Common myeloid progenitor, CD34-positive (primary cell): Measurements from ENCODE around the gene RXRB. TPM values are rescaled to one million over a fixed set of nuclear protein-coding genes. Genes with fewer than 3 reads are reported as not detected.

Experiments used
- CTCF ChIA-PET: fragments of 350-600 bp; sonication (Branson Sonifier 250); formaldehyde crosslinking; loops from one replicate; lab custom pipeline; 2021; ENCODE audit warnings: antibody characterized with exemption; lab: Charles Lee
- POLR2A ChIA-PET: fragments of 350-600 bp; sonication (Branson Sonifier 250); formaldehyde crosslinking; loops from one replicate; lab custom pipeline; 2021; ENCODE audit warnings: antibody characterized with exemption; lab: Charles Lee
- DNase-seq, 3 donors: peaks; one replicate each; pipeline versions ENCODE4 v3.0.0 to v3.0.0-alpha.2; 2013
- H3K27ac ChIP-seq, 2 experiments: 1 replicate in 1 of 2; 2 replicates in 1 of 2; pipeline ENCODE4 v1.7.0; 2013; ENCODE audit warnings: inconsistent platforms in 2 of 2, low read length in 2 of 2, mild to moderate bottlenecking in 2 of 2, low read depth in 1 of 2, moderate library complexity in 1 of 2; ENCODE audit not compliant: severe bottlenecking in 2 of 2, insufficient read depth in 1 of 2, poor library complexity in 1 of 2
- H3K27me3 ChIP-seq, 5 experiments: replicated peaks in 2 of 5; 1 replicate in 3 of 5; 2 replicates in 2 of 5; pipeline versions ENCODE4 v1.6.1 to v1.7.0; 2013; ENCODE audit warnings: low read length in 4 of 5, mild to moderate bottlenecking in 2 of 5, moderate library complexity in 2 of 5, inconsistent platforms in 1 of 5; ENCODE audit not compliant: insufficient read depth in 5 of 5, control insufficient read depth in 4 of 5
- H3K36me3 ChIP-seq, 4 experiments: 1 replicate in 2 of 4; 2 replicates in 2 of 4; pipeline versions ENCODE4 v1.6.1 to v1.7.0; 2013; ENCODE audit warnings: low read length in 3 of 4, control low read depth in 1 of 4, mild to moderate bottlenecking in 1 of 4; ENCODE audit not compliant: control insufficient read depth in 4 of 4, insufficient read depth in 4 of 4
- H3K4me1 ChIP-seq, 4 experiments: 1 replicate in 3 of 4; 2 replicates in 1 of 4; pipeline versions ENCODE4 v1.6.1 to v1.7.1; 2013; ENCODE audit warnings: low read length in 3 of 4, mild to moderate bottlenecking in 3 of 4, control low read depth in 1 of 4, inconsistent platforms in 1 of 4, moderate library complexity in 1 of 4; ENCODE audit not compliant: control insufficient read depth in 4 of 4, insufficient read depth in 4 of 4; ENCODE audit errors: control extremely low read depth in 1 of 4
- H3K4me3 ChIP-seq, 7 experiments: 1 replicate in 4 of 7; 2 replicates in 3 of 7; pipeline versions ENCODE4 v1.5.1 to v1.7.0; 2013; ENCODE audit warnings: mild to moderate bottlenecking in 7 of 7, low read length in 6 of 7, moderate library complexity in 6 of 7, inconsistent platforms in 2 of 7, low read depth in 2 of 7, control low read depth in 1 of 7; ENCODE audit not compliant: insufficient read depth in 4 of 7, control insufficient read depth in 1 of 7; ENCODE audit errors: extremely low read depth in 1 of 7
- H3K9me3 ChIP-seq, 5 experiments: 1 replicate in 4 of 5; 2 replicates in 1 of 5; pipeline versions ENCODE4 v1.6.1 to v1.7.1; 2013; ENCODE audit warnings: low read length in 4 of 5, mild to moderate bottlenecking in 2 of 5, inconsistent platforms in 1 of 5, low read depth in 1 of 5, moderate library complexity in 1 of 5; ENCODE audit not compliant: control insufficient read depth in 4 of 5, insufficient read depth in 2 of 5; ENCODE audit errors: control extremely low read depth in 1 of 5
- WGBS: methylation state at CpG from one replicate; pipeline ENCODE4 v1.1.5; 2013; ENCODE audit not compliant: insufficient coverage; 5-methylcytosine and 5-hydroxymethylcytosine counted together
- polyA plus RNA-seq: library from polyadenylated mRNA; unstranded; fragments of 120-200 nt; gene quantifications from one replicate; pipeline ENCODE4 v1.2.1, GENCODE V29; 2013

The RXRB gene
- polyA plus RNA-seq, result 42.7 TPM

- ChIA-PET POLR2A (interaction anchor here (1.5 kb wide), 1 partner anchor 71 kb away, joined by 4 read pairs; the partner anchor contains the start of genes RPS18 and VPS52), CTCF (interaction anchor here (1.6 kb wide), 1 partner anchor 9 kb away, joined by 3 read pairs; no protein-coding TSS in a partner anchor)
- peak within 1 kb of the TSS; percentile 86 to 99 (median 92) for H3K4me3 ChIP-seq
- peak; percentile 99 to 100 (median 99) for DNase-seq
- H3K27me3 ChIP-seq, result no peaks in the 10 kb centered on the region
- WGBS, result under 1% methylated on average over 52 of the region's 68 CpGs
- peaks cover 4 to 49% (median 33%) of the 10 kb centered on the region in 4 experiments for H3K36me3 ChIP-seq
- H3K9me3 ChIP-seq, result no peaks in the 10 kb centered on the region
- H3K4me1 ChIP-seq, result peaks cover 7 to 54% (median 47%) of the 10 kb centered on the region in 4 experiments
- H3K27ac ChIP-seq, result peak within 1 kb of the TSS; percentile 93 to 98
Observed at GRCh38 chr6:33200219-33201146, at the start of gene RXRB, which contains the start of gene SLC39A7. RXRB (minus strand) TSS chr6:33200665; CDS start chr6:33200476, 189 bp downstream. SLC39A7 (plus strand) TSS chr6:33200867; CDS start chr6:33201246, 379 bp downstream.

DNA sequence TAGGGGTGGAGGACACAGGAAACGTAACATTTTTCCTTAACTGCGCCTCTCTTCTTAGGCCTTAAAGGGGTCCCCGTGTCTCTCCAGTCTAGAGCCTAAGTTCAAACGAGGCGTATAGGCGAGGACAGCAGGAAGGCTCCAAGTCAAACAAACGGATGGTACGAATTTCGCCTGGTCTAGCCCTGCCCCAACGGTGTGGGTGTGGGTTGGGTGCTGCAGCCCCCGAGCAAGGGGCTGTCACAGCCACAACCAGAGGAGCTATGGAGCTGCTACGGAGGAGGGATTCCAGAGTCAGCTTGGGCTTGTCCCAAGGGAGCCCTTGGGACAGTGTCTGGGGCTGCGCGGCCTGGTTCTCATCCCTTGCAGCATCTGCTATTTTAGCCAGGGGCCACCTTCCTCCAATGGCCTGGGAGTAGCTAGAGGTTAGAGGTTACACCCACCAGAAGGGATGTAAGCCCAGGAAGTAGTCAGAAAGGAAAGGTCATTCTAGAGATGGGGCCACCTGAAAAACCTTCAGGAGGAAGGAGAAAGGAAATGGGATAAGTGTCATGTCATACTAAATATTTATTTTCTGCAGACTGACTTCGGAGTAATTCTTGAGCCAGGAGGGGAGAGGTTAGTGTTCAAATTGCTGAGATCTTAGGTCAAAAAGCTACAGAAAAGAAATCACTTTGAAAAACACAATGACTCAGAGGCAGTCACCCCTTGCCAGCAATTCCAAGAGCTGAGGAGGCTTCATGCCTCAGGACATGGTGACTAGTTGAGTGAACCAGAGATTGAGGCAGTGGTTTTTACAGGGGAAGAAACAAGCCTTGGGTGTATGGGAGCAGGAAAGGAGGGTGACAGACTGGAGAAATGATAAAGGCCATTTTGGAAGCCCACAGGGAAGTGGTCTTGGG is 49.5 kb upstream of the RXRB start:
- Histone ChIP-seq H3K27me3 (peaks cover 0 to 2% (median 0%) of the 10 kb centered on the region in 5 experiments), H3K27ac (peak overlapping the region; percentile 89 to 94), H3K4me1 (peaks cover 10 to 27% (median 25%) of the 10 kb centered on the region in 4 experiments), H3K36me3 (peaks cover 0 to 13% (median 7%) of the 10 kb centered on the region in 4 experiments), H3K9me3 (no peaks in the 10 kb centered on the region), H3K4me3 (peak overlapping the region; percentile 70 to 86 (median 74))
- CTCF ChIA-PET, result interaction anchor here (0.5 to 2.9 kb wide), 14 partner anchors 11 to 296 kb away, joined by 3 to 15 read pairs (median 6); partner anchors contain the start of genes RING1, RPS18 and VPS52
- WGBS, result 30% methylated on average over 12 of the region's 15 CpGs
- DNase-seq, result no peak
- POLR2A ChIA-PET, result interaction anchor here (0.6 to 2.2 kb wide), 4 partner anchors 21 to 278 kb away, joined by 3 to 10 read pairs (median 4); partner anchors contain the start of genes RPS18 and VPS52

GRCh38 chr6:33248932-33249731 is 48.7 kb upstream of the RXRB start:
- Histone ChIP-seq H3K4me3 (peak overlapping the region; percentile 70 to 86 (median 74)), H3K36me3 (peaks cover 0 to 13% (median 7%) of the 10 kb centered on the region in 4 experiments), H3K4me1 (peaks cover 10 to 27% (median 25%) of the 10 kb centered on the region in 4 experiments), H3K27ac (peak overlapping the region; percentile 89 to 94), H3K27me3 (peaks cover 0 to 2% (median 0%) of the 10 kb centered on the region in 5 experiments), H3K9me3 (no peaks in the 10 kb centered on the region)
- DNase-seq, result peak; percentile 99 to 100 (median 100)
- ChIA-PET CTCF (interaction anchor here (0.7 to 2.9 kb wide), 34 partner anchors 10 to 365 kb away, joined by 3 to 20 read pairs (median 4); partner anchors contain the start of genes B3GALT4, HSD17B8, PFDN6 and RING1), POLR2A (interaction anchor here (0.6 to 2.2 kb wide), 6 partner anchors 21 to 269 kb away, joined by 3 to 10 read pairs (median 4); partner anchors contain the start of genes HSD17B8, RPS18 and VPS52)
- under 1% methylated on average over 37 of the region's 58 CpGs for WGBS

DNA sequence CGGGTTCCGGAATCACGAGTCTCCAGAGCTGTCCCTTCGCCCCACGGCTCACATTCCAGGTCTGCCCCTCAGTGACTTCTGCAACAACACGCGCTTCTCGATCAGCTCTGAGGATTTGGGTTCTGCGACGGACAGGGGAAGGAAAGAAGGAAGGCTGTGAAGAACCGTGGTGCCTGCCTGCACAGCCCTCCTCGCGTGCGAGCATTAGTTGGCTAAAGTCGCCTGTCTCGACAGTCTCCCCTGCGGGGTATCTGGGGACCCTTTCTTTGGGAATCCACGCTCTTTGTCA is 48.1 kb upstream of the RXRB start:
- Histone ChIP-seq H3K27me3 (peaks cover 0 to 2% (median 0%) of the 10 kb centered on the region in 5 experiments), H3K4me3 (peak overlapping the region; percentile 44 to 86 (median 74)), H3K36me3 (peaks cover 0 to 13% (median 7%) of the 10 kb centered on the region in 4 experiments), H3K27ac (peak overlapping the region; percentile 81 to 94), H3K9me3 (no peaks in the 10 kb centered on the region), H3K4me1 (peaks cover 10 to 27% (median 25%) of the 10 kb centered on the region in 4 experiments)
- DNase-seq, result peak; percentile 55 to 74 (median 67)
- 2% methylated on average over 14 of the region's 18 CpGs for WGBS
- CTCF ChIA-PET, result interaction anchor here (0.8 to 2.2 kb wide), 32 partner anchors 9 to 364 kb away, joined by 3 to 20 read pairs (median 4); partner anchors contain the start of genes B3GALT4, HSD17B8, RING1 and RPS18
- POLR2A ChIA-PET, result interaction anchor here (0.9 to 2.2 kb wide), 5 partner anchors 23 to 269 kb away, joined by 3 to 10 read pairs (median 3); partner anchors contain the start of genes HSD17B8, RPS18 and VPS52

DNA sequence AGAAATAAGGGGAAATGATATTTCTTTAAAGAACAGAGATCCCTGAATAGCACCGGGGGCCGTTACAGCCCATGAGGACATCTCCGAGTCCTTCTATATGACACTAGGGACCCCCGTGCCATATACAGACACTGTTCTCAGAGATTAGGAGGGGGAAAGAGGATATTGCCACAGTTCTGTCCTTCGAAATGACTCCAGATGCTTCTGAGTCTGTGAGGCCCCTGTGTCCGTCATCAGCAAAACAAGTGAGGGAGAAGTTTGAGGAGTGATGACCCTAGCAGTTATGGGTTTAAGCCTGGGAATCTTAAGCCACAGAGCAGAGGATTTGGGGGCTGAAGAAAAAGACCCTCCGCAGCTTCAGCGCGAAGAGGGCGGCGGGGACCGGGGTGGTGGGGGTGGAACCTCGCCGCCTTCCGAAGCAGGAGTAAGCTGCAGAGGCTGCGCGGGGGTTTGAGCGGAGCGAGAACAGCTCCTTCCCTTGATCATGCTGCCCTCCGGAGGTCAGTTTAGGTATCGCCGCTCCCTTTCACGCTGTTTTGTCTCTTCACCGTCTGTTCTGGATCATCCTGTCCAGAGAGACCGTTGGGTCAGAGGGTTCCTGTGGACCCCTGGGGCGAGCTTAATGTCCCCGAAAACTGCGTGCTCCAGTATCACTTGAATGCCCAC is 47.6 kb upstream of the RXRB start:
- POLR2A ChIA-PET, result interaction anchor here (0.9 to 2.2 kb wide), 4 partner anchors 23 to 268 kb away, joined by 3 to 10 read pairs (median 3); partner anchors contain the start of genes HSD17B8, RPS18 and VPS52
- DNase-seq, result peak; percentile 82 to 90 (median 87)
- H3K9me3 ChIP-seq, result no peaks in the 10 kb centered on the region
- peaks cover 0 to 13% (median 6%) of the 10 kb centered on the region in 4 experiments for H3K36me3 ChIP-seq
- CTCF ChIA-PET, result interaction anchor here (0.6 to 2.2 kb wide), 33 partner anchors 9 to 364 kb away, joined by 3 to 20 read pairs (median 4); partner anchors contain the start of genes B3GALT4, HSD17B8, RING1 and RPS18
- peaks cover 10 to 27% (median 25%) of the 10 kb centered on the region in 4 experiments for H3K4me1 ChIP-seq
- peak overlapping the region; percentile 44 to 86 (median 74) for H3K4me3 ChIP-seq
- peak overlapping the region; percentile 81 to 94 for H3K27ac ChIP-seq
- peaks cover 0 to 5% (median 0%) of the 10 kb centered on the region in 5 experiments for H3K27me3 ChIP-seq
- WGBS, result 0% methylated on average over 27 of the region's 28 CpGs
